AG04450 (cell line): ENCODE measurements around the gene PLCH2. TPM values are rescaled to one million over a fixed set of nuclear protein-coding genes. Genes with fewer than 3 reads are reported as not detected.
A peak's percentile ranks its signal among the peaks of the same experiment; 100 is the strongest.
"Not testable (repeated sequence)": the region's sequence is repeated elsewhere in the genome, so short reads cannot be mapped to it uniquely, and the experiment has no call there.

Source experiments
- CTCF ChIA-PET: fragments of 300-600, 350-600 bp; formaldehyde crosslinking; extraction: SDS; loops from one replicate; lab custom pipeline; 2022; ENCODE audit warnings: antibody characterized with exemption, inconsistent platforms; lab: Charles Lee
- POLR2A ChIA-PET: fragments of 350-600 bp; formaldehyde crosslinking; extraction: SDS; loops from one replicate; lab custom pipeline; 2021; ENCODE audit warnings: antibody characterized with exemption, inconsistent platforms; lab: Yijun Ruan, JAX
- DNase-seq: peaks from one replicate; pipeline ENCODE4 v3.0.0-alpha.2; 2011; ENCODE audit warnings: low read depth, low spot score
- H3K27ac ChIP-seq: one replicate; pipeline ENCODE4 v1.5.1; 2012; ENCODE audit warnings: low read depth, low read length, control low read depth
- H3K27me3 ChIP-seq: one replicate; pipeline ENCODE4 v1.6.0; 2012; ENCODE audit warnings: low read length; ENCODE audit not compliant: control insufficient read depth, insufficient read depth
- H3K4me3 ChIP-seq: 2 replicates; pipeline ENCODE4 v1.5.1; 2011; ENCODE audit warnings: mild to moderate bottlenecking, low read depth, low read length, control low read depth
- H3K9me3 ChIP-seq: 2 replicates; pipeline ENCODE4 v1.5.1; 2012; ENCODE audit warnings: low read length; ENCODE audit not compliant: control insufficient read depth, insufficient read depth
- CTCF ChIP-seq: IDR thresholded peaks from 2 replicates; pipeline ENCODE4 v1.5.1; 2011; ENCODE audit warnings: low read depth, low read length, control low read depth, inconsistent platforms
- polyA plus RNA-seq: library from polyadenylated mRNA; depleted of rRNA; stranded (reverse); fragments of >200 nt; gene quantifications from 2 replicates; pipeline ENCODE4 v1.2.3, GENCODE V29; 2011; rRNA removed

Gene PLCH2
- polyA plus RNA-seq, 1 experiment, result 0.06 TPM

- no peak for DNase-seq
- Histone ChIP-seq H3K27me3 (peaks cover 4% of the 10 kb centered on the region), H3K27ac (no peak overlapping the region), H3K9me3 (no peaks in the 10 kb centered on the region; the same call in 1 of the 2 replicates), H3K4me3 (no peak overlapping the region)
- POLR2A ChIA-PET, result no interaction called here
- TF ChIP-seq CTCF, result no peak
- CTCF ChIA-PET, result no interaction called here
These were observed 76.1 kb downstream of the PLCH2 start for GRCh38 chr1:2552189-2552588.

- DNase-seq, H3K27ac ChIP-seq, POLR2A ChIA-PET, H3K9me3 ChIP-seq, H3K4me3 ChIP-seq, H3K27me3 ChIP-seq, CTCF ChIA-PET: not testable (repeated sequence)
These were observed 77.0 kb downstream of the PLCH2 start for GRCh38 chr1:2553076-2553475.

GRCh38 chr1:2553871-2554620 is 78.0 kb downstream of the PLCH2 start:
- ChIA-PET POLR2A (no interaction called here), CTCF (no interaction called here)
- Histone ChIP-seq H3K27me3 (peaks cover 4% of the 10 kb centered on the region), H3K27ac (no peak overlapping the region), H3K4me3 (no peak overlapping the region), H3K9me3 (no peaks in the 10 kb centered on the region; the same call in 1 of the 2 replicates)
- TF ChIP-seq CTCF, result no peak
- DNase-seq, result no peak

DNA sequence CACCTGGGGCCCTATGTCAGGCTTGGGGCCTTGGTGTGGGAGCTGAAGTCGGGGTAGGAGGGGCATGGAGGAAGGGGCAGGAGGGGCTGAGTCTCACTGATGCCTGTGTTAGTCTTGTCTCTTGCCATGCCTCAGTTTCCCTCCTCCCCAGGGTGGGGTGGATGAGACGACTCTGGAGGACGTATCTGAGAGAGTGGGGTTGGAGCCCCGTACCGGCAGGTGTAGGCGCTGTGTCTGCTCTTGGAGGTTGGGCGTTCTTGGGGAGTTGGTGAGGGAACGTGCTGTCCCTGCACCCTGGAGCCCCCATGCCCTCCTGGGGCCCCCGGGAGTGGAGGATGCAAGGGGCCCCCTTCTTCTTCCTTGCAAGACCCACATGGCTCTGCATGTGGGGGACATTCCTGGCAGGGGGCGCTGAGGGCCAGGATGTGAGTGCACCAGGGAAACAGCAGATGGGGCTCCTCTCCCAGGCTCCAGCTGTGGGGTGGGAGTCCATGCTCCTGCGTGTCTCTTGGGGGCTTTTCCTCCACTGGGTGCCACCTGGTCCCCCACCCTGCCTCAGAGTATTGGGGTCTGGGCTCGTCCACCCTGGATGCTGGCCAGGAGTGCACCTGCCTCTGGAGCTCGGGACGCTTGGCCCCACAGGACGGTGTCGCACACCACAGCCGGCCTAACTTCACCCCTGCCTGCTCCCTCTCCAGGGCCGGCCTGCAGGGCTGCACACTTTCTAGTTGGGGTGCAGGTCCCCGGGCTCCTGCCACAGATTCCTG is 78.7 kb downstream of the PLCH2 start:
- ChIA-PET POLR2A (no interaction called here), CTCF (interaction anchor here (1.4 kb wide), 1 partner anchor 31 kb away, joined by 4 read pairs; no protein-coding TSS in a partner anchor)
- no peak for DNase-seq
- peak; percentile 33 for TF ChIP-seq CTCF
- H3K9me3 ChIP-seq, result no peaks in the 10 kb centered on the region; the same call in 1 of the 2 replicates
- no peak overlapping the region for H3K4me3 ChIP-seq
- H3K27ac ChIP-seq, result no peak overlapping the region
- peaks cover 4% of the 10 kb centered on the region for H3K27me3 ChIP-seq

Other genes starting within 250 kb of the PLCH2 start
- gene SKI, start 248.0 kb upstream of the PLCH2 start, polyA plus RNA-seq, result 6.7 and 9.0 TPM in 2 replicates
- gene MORN1, start 84.7 kb upstream of the PLCH2 start, polyA plus RNA-seq, result 3.0 and 3.6 TPM in 2 replicates
- gene RER1, start 84.4 kb upstream of the PLCH2 start, polyA plus RNA-seq, result 312 and 324 TPM in 2 replicates
- gene PEX10, start 63.7 kb upstream of the PLCH2 start, polyA plus RNA-seq, result 11.9 and 14.4 TPM in 2 replicates
- gene PANK4, start 50.3 kb downstream of the PLCH2 start, polyA plus RNA-seq, result 10.9 and 13.4 TPM in 2 replicates
- gene HES5, start 54.0 kb downstream of the PLCH2 start, polyA plus RNA-seq, result not detected in 2 replicates
- gene TNFRSF14, start 80.1 kb downstream of the PLCH2 start, polyA plus RNA-seq, result 5.4 and 7.9 TPM in 2 replicates
- gene PRXL2B, start 110.5 kb downstream of the PLCH2 start, polyA plus RNA-seq, result 10.2 and 14.3 TPM in 2 replicates
- 0.10 and 0.21 TPM in 2 replicates for gene MMEL1, start 156.7 kb downstream of the PLCH2 start, polyA plus RNA-seq